G401 (cell line): Measurements from ENCODE around the gene TRIM29. TPM values are rescaled to one million over a fixed set of nuclear protein-coding genes. Genes with fewer than 3 reads are reported as not detected.

Experiments
- DNase-seq: peaks from one replicate; pipeline ENCODE4 v3.0.0-alpha.2; 2015; ENCODE audit warnings: low spot score
- in situ Hi-C: cut with HindIII; loops from 2 replicates; pipeline ENCODE4 v1.10.0; 2016; ENCODE audit warnings: low sequenced_read_pairs, mixed read lengths
- total RNA-seq: library from RNA; depleted of rRNA; stranded (reverse); fragments of >200 nt; shearing (Covaris generic); gene quantifications from 2 replicates; pipeline ENCODE4 v1.2.3, GENCODE V29; 2014; rRNA removed

Gene TRIM29
- total RNA-seq, 1 experiment from 2014 or later, result not detected

DNA sequence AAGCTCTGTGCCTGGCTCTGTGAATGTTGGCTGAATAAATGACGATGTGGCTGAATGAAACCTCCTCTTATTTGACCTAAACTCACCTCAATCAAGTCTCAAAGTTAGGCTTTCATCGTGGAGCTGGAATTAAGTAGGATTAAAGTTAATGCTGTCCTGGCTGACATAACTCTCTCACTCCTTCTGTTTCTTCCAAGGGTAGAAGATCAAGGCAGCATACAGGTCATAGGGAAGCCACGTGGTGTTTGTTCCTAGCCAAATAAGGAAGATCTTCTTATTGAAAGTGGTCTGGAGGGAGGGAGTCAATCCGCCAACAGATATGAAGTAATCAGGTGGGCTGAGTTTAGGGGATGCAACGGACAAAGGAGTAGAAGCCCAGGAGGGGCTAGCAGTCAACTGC is 59.5 kb downstream of the TRIM29 start:
- no peak for DNase-seq
- in situ Hi-C loops, result no loop called here

- no peak for DNase-seq
- in situ Hi-C loops, result no loop called here
These were observed 63.8 kb downstream of the TRIM29 start for GRCh38 chr11:120074076-120074475.

- peak; percentile 72 for DNase-seq
- in situ Hi-C loops, result no loop called here
These were observed 64.7 kb downstream of the TRIM29 start for GRCh38 chr11:120073196-120073595.

GRCh38 chr11:120068114-120068573 is 69.8 kb downstream of the TRIM29 start:
- no peak for DNase-seq
- in situ Hi-C loops, result no loop called here

- in situ Hi-C loops, result no loop called here
- no peak for DNase-seq
These were observed 70.3 kb downstream of the TRIM29 start for GRCh38 chr11:120067438-120068113.

DNA sequence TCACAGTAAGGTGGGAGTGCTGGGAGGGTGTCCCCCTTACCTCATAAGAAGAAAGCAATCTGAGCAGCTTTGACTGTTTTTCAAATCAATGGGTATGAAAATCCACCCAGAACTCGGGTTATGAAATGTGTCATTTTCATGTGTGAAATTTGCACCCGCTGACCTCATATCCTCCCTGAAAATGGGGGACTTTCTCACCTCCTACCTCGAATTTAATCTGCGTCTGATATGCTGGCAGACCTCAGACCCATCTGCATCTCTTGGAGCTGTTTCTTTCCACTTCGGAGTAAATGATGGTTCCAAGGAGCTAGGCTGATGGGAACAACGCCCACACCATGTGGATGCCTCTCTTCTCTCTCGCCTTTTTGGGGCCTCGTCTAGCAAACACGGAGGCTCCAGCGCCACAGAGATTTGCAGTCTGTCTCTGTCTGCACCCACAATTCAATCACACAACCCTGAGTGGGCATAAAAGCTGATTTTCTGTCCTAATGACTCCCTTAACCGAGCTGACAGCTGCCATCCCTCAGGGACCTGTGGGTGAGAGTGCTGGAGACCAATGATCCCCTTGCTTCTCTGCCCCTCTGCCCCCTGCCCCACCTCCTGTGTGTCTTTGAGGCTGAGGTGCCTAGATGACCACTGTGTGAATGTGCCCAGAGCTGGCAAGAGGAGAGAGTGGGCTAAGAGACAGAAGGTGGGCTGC is 71.0 kb downstream of the TRIM29 start:
- DNase-seq, result no peak
- in situ Hi-C loops, result no loop called here

DNA sequence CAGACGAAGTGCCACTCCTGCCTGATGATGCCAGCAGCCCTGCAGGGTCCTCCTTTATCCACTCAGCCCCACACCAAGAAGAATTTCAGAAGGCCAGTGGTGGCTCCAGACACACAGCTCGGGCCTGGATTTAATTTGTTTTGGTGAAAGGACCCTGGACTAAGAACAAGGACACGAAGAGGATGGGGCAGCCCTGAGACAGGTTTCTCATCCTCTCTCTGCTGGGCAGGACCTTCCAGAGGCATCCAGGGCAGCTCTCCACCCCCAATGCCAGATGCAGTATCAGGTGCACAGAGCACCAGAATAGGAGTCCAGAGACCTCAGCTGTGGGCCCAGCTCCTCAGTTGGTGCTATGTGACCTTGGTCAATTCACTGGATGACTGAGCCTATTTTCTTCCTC is 72.0 kb downstream of the TRIM29 start:
- no peak for DNase-seq
- in situ Hi-C loops, result no loop called here

DNA sequence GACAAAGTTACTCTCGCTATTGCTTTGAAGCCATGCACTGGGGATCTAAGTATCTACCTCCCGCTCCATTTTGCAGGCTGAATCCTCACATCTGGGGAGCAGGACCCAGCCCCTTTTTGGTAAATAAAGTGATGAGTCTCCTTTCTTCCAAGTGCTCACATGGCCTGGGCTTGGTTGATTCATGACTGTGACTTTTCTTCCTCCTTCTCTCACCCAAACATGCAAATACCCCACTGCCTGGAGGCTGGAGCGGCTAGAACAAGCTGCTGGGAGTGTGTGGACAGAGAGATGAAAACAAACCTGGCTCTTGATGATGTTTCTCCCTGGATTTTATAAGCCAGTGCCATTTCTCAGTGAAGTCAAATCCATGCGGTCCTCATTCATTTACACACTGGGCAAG is 72.7 kb downstream of the TRIM29 start:
- DNase-seq, result no peak
- in situ Hi-C loops, result no loop called here

- no peak for DNase-seq
- in situ Hi-C loops, result no loop called here
These were observed 73.6 kb downstream of the TRIM29 start for GRCh38 chr11:120064341-120064740.

- in situ Hi-C loops, result no loop called here
- no peak for DNase-seq
These were observed 74.1 kb downstream of the TRIM29 start for GRCh38 chr11:120063686-120064340.

DNA sequence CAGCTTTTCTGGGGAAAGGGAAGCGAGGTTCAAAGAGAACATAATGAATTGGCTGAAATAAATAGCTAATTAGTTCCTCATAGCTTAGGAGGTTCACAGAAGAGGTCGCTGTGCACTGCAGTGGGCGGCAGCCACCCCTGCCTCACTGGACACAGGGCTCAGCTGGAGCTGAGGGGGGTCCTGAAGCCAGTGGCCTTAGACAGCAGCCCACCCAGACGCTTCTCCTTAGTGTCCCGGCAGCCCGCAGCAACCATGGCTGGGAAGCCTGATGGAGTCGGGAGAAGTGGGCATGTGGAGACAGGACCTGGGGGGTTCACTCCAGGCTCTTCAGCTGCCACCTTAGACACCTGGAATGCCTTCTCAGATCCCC is 75.4 kb downstream of the TRIM29 start:
- in situ Hi-C loops, result no loop called here
- no peak for DNase-seq

- in situ Hi-C loops, result no loop called here
- no peak for DNase-seq
These were observed 76.0 kb downstream of the TRIM29 start for GRCh38 chr11:120061761-120062560.

Other genes starting within 250 kb of the TRIM29 start
- 13.8 and 18.3 TPM in 2 replicates for gene OAF, start 72.9 kb upstream of the TRIM29 start, total RNA-seq
- gene POU2F3, start 102.0 kb upstream of the TRIM29 start, total RNA-seq, result not detected in 2 replicates
- 12.5 and 14.8 TPM in 2 replicates for gene TLCD5, start 187.2 kb upstream of the TRIM29 start, total RNA-seq
- gene ARHGEF12, start 198.3 kb upstream of the TRIM29 start, total RNA-seq, result 27.5 TPM in 2 replicates